ENCODE results near the gene TXNDC2.

DNA sequence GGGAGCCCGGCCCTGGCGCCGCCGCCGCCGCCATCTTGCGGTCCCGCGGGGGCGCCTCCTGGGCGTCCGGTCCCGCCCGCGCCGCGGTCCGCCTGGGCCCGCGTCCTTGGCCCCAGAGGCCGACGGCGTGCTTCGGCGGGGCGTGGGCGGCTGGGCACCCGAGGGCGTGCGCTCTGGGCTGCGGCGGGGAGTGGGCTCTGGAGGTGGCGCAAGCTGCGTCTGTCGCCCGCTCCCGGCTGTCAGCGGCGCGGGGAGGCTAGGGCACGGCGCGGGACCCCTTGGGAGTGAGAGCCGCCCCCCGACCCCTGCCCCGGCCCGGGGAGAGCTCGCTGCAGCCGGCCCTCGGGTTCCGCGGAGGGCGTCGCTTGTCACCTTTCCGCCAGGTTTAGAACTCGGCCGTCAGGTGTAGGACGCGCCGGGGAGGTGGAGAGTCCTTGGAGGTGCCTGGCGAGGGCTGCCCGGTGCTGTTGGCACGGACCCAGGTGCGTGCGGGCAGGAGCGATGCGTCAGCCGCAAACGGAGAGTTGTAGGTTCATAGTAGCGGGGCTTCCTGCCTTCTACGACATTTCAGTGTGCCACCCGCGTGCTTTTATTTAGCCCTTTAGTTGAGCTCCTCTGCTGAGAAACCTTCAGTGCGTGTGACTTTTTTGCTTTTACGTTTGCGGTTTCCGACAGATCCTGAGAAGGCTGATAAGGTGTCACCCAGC is 29.0 kb downstream of the TXNDC2 start:
- TF ChIP-seq, protein P1, sequence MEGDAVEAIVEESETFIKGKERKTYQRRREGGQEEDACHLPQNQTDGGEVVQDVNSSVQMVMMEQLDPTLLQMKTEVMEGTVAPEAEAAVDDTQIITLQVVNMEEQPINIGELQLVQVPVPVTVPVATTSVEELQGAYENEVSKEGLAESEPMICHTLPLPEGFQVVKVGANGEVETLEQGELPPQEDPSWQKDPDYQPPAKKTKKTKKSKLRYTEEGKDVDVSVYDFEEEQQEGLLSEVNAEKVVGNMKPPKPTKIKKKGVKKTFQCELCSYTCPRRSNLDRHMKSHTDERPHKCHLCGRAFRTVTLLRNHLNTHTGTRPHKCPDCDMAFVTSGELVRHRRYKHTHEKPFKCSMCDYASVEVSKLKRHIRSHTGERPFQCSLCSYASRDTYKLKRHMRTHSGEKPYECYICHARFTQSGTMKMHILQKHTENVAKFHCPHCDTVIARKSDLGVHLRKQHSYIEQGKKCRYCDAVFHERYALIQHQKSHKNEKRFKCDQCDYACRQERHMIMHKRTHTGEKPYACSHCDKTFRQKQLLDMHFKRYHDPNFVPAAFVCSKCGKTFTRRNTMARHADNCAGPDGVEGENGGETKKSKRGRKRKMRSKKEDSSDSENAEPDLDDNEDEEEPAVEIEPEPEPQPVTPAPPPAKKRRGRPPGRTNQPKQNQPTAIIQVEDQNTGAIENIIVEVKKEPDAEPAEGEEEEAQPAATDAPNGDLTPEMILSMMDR (IDR thresholded peaks at IDR 0.05), result no peak
- TF ChIP-seq POLR2AphosphoS5 (IDR thresholded peaks at IDR 0.05; ENCODE audit: insufficient read depth in 1 of 2, low read depth in 1 of 2), result peak; percentile 21 to 76
